HG03575 (cell line): ENCODE measurements around the gene MPHOSPH6.
"Not testable (repeated sequence)": the region's sequence is repeated elsewhere in the genome, so short reads cannot be mapped to it uniquely, and the experiment has no call there.

Experiments used
- ATAC-seq: cut with Tn5 transposase; IDR thresholded peaks from one replicate; pipeline ENCODE4 v1.9.1; 2021; ENCODE audit not compliant: unreplicated experiment, insufficient number of reproducible peaks, low FRiP score; ENCODE audit errors: extremely low read depth

The MPHOSPH6 gene

GRCh38 chr16:82169861-82170845, at the start of gene MPHOSPH6:
Gene MPHOSPH6, minus strand, starts transcription at chr16:82170224. Its CDS starts 49 bp downstream, at chr16:82170175.
- ATAC-seq: no peak

- no peak for ATAC-seq
Observed at GRCh38 chr16:82219298-82219697, 49.3 kb upstream of the MPHOSPH6 start.

- ATAC-seq: not testable (repeated sequence)
Observed at GRCh38 chr16:82209314-82209713, 39.3 kb upstream of the MPHOSPH6 start.

- ATAC-seq: no peak
Observed at GRCh38 chr16:82203198-82203597, 33.2 kb upstream of the MPHOSPH6 start.

- no peak for ATAC-seq
Observed at GRCh38 chr16:82201926-82202325, 31.9 kb upstream of the MPHOSPH6 start.

GRCh38 chr16:82201351-82201750, 31.3 kb upstream of the MPHOSPH6 start:
- no peak for ATAC-seq

GRCh38 chr16:82199209-82199608, 29.2 kb upstream of the MPHOSPH6 start:
- no peak for ATAC-seq

- no peak for ATAC-seq
Observed at GRCh38 chr16:82197540-82198240, 27.7 kb upstream of the MPHOSPH6 start.

- no peak for ATAC-seq
Observed at GRCh38 chr16:82195917-82196494, 26.0 kb upstream of the MPHOSPH6 start.

- ATAC-seq: no peak
Observed at GRCh38 chr16:82194086-82194485, 24.1 kb upstream of the MPHOSPH6 start.

GRCh38 chr16:82192665-82193064, 22.6 kb upstream of the MPHOSPH6 start:
- no peak for ATAC-seq

- no peak for ATAC-seq
Observed at GRCh38 chr16:82190386-82190785, 20.4 kb upstream of the MPHOSPH6 start.

- ATAC-seq: no peak
Observed at GRCh38 chr16:82187829-82188228, 17.8 kb upstream of the MPHOSPH6 start.

GRCh38 chr16:82185012-82185411, 15.0 kb upstream of the MPHOSPH6 start:
- no peak for ATAC-seq

- ATAC-seq: no peak
Observed at GRCh38 chr16:82184213-82184612, 14.2 kb upstream of the MPHOSPH6 start.

- no peak for ATAC-seq
Observed at GRCh38 chr16:82183004-82183397, 13.0 kb upstream of the MPHOSPH6 start.

GRCh38 chr16:82182266-82183003, 12.4 kb upstream of the MPHOSPH6 start:
- no peak for ATAC-seq

GRCh38 chr16:82181461-82182185, 11.6 kb upstream of the MPHOSPH6 start:
- no peak for ATAC-seq
